HG02840 (cell line): Measurements from ENCODE around the gene PARL.
"Not testable (repeated sequence)": the region's sequence is repeated elsewhere in the genome, so short reads cannot be mapped to it uniquely, and the experiment has no call there.

Experiments used
- ATAC-seq: cut with Tn5 transposase; IDR thresholded peaks from one replicate; pipeline ENCODE4 v1.9.1; 2021; ENCODE audit warnings: mild to moderate bottlenecking, moderate library complexity, moderate number of reproducible peaks; ENCODE audit not compliant: unreplicated experiment, low FRiP score

Gene PARL

DNA sequence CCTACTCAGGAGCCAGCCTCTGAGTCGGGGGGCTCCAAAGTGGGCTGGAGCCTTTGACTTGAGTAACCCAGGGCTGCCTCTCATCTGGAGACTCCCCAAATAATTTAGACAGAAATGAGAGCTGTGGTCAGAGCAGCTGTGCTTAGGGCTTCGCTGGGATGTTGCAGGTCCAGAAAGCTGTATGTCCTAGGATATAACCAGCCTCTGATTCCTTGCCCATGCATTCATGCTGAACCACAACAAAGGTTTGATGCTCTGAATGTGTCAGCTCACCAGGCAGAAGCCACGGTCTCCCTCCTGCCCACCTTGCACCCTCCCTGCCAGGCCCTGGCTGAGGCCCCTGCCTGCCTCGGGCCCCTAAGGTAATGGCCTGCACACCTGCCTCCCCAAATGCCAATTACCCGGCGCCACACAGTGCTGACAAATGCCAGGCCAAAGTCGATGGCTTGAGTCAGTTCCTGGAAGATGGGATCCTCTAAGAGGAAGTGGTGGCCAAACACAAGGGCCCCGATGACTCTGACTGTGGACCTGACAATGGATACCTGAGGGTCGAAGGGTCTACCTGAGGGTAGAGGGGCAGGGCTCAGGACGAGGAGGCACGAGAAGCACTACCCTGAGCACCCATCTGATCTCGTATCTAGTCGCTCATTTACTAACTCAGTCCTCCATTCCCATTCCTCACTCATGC, 21.7 kb upstream of the PARL start:
- ATAC-seq: no peak

DNA sequence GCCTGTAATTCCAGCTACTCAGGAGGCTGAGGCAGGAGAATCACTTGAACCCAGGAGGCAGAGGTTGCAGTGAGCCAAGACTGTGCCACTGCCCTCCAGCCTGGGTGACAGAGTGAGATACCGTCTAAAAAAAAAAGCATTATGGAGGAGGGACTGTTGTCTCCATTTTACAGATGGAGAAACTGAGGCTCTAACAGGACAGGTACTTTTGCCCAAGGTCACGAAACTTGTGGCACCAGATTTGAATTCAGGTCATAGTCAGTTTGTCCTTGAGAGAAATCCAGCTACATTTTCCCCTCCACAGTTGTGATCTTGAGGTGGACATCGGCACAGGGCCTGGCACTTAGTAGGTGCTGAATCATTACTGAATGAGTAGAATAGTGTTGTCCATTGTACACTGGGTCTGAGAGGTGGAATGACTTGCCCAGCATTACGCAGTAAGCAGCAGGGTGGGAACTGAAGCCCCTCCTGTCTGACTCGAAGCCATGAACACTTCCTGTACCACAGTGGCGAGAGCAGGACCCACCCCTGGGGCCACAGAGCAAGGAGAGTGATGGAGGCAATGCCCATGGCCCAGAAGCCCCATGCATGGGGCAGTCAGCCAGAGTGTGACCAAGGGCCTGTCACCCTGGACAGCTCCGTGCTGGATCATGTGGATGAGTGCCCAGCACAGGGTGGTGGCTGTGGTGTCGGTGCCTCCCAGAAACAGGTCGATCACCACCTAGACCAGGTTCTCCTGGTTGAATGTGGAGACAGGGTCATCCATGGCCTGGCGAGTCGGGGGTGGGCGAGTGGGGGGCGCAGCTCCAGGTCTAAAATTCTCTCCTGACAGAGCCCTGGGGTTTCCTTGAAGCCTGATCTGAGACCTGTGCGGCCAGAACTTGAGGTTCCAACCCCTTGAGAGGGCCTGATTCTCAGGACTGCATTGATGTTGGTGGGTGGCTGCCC, 20.4 kb upstream of the PARL start:
- ATAC-seq: no peak

DNA sequence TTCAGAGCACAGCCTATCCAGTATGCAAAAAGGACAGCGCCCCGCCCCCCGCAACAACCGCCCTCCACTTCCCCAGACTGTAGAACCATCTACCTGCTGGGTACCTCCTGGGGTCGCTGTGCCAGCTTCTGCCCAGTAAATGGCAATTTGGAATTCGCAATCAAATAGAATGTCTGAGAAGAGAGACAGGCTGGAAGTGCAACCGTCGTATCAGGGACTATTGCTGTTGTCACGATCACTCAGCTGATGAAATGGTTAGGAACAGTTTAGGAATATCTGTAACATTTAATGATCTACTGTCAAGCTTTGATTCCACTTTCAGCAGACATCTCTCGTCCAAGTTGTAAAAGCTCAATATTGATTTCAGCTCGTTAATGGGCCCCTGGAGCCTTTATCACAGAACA, 13.3 kb upstream of the PARL start:
- ATAC-seq: no peak

GRCh38 chr3:183897606-183898005, 12.9 kb upstream of the PARL start:
- ATAC-seq: no peak

DNA sequence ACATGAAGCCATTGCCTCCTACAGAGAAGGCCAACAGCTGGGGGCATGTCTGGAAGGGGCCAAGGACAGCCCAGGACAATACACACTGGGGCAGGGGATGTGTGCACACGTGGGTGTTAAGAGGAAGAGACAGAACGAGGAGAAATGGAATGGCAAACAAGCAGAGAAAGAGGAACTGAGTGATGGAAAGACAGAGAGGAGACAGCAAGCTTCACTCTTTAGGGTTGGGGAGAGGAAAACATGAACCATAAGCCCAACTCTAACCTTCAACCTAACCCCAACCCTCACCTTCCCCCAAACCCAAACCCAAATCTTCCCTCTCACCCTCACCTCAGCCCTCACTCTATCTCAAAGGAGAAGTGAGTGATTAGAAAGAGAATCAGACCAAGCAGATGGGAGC, 11.9 kb upstream of the PARL start:
- ATAC-seq: no peak

DNA sequence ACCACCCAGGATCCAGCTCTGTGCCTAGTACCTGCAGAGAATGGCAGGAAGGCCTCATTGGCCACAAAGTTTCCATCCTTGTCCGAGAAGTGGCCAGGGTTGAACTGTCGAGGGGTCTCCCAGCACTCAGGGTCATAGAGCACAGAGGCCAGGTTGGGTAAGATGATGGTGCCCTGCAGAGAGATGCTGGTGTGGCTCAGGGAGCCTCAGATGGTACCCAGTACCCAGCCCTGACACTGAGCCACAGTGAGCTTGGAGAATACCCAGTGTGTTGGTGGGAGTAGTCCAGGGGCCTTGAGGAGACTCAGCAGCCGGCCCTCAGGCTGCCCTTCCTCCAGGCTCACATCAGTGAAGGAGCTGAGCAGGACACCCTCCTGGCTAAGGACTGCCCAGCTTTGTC, 11.5 kb upstream of the PARL start:
- no peak for ATAC-seq

DNA sequence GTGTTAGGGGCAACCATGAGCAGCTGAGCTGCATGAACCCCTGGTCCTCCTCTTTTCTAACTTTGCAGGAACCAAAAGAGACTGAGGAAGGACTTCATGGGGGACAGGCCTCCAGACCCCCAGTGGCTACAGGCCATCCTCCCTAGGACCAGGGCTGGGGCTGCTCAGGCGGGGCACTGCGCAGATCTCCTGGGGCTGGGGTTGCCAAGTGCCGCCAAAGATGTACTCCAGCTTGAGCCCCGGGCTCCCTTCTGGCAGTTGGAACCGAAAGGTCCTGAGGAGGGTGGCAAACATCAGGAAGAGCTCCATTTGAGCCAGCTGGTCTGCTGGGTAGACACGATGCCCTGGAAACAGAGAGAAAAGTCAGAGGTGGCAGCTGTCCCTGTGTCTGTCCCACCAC, 11.1 kb upstream of the PARL start:
- ATAC-seq: no peak

- ATAC-seq: no peak
Observed at GRCh38 chr3:183895296-183895695, 10.6 kb upstream of the PARL start.

- ATAC-seq: no peak
Observed at GRCh38 chr3:183892610-183893214, 8.0 kb upstream of the PARL start.

- ATAC-seq: no peak
Observed at GRCh38 chr3:183885766-183886165, 1.1 kb upstream of the PARL start.

GRCh38 chr3:183884097-183884426, 618 bp downstream of the PARL start:
- ATAC-seq: no peak

- ATAC-seq: no peak
Observed at GRCh38 chr3:183883291-183884096, 1.2 kb downstream of the PARL start.

DNA sequence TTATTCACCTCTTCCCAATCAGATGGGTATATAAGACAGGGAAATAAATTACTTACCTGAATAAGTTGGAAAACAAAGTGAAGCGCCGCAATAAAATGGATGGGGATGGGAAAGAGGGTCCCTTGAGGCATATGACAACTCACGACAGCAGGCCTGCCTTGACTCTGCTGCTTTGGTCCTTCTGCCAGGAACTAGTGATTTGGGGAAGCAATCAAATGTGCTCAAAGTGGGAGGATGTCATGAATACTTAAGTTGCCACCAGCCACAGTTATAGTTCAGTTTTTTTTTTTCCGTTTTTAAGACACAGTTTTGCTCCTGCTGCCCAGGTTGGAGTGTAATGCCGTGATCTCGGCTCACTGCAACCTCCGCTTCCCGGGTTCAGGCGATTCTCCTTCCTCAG, 4.6 kb downstream of the PARL start:
- ATAC-seq: no peak

- no peak for ATAC-seq
Observed at GRCh38 chr3:183879243-183879642, 5.4 kb downstream of the PARL start.

GRCh38 chr3:183878071-183878470, 6.6 kb downstream of the PARL start:
- no peak for ATAC-seq

DNA sequence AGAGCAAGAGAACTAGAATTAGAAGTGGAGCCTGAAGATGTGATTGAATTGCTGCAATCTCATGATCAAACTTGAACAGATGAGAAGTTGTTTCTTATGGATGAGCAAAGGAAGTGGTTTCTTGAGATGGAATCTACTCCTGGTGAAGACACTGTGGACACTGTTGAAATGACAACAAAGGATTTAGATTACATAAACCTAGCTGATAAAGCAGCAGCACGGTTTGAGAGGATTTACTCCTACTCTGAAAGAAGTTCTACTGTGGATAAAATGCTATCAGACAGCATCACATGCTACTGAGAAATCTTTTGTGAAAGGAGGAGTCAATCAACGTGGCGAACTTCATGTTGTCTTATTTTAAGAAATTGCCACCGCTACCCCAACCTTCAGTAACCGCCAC, 7.5 kb downstream of the PARL start:
- ATAC-seq: not testable (repeated sequence)

DNA sequence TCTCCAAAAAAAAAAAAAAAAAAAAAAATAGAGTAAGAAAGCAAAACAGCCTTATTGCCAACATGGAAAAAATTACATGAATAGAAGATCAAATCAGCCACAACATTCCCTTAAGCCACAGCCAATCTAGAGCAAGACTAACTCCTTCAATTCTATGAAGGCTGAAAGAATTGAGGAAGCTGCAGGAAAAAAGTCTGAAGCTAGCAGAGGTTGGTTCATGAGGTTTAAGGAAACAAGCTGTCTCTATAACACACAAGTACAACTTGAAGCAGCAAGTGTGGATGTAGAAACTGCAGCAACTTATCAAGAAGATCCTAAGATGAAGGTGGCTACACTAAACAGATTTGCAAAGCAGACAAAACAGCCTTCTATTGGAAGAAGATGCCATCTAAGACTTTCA, 9.3 kb downstream of the PARL start:
- no peak for ATAC-seq

- ATAC-seq: no peak
Observed at GRCh38 chr3:183873914-183874313, 10.8 kb downstream of the PARL start.

- no peak for ATAC-seq
Observed at GRCh38 chr3:183871541-183871940, 13.1 kb downstream of the PARL start.

DNA sequence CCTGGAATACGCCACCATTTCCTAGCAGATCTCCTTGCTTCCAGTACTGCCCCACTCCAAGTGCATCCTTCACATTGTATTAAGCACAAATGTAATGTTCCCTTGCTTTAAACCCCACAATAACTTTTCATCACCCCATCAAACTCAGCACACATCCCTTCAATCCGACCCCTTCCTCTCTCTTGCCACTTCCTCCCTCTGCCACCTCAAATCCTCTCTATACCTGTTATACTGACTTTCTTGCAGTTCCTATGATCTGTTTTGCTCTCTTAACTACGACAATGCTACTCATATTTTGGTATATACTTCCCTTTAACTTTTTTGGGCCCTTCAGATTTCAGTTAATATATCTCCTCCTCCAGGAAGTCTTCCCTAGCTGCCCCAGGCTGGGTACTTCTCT, 14.1 kb downstream of the PARL start:
- no peak for ATAC-seq

DNA sequence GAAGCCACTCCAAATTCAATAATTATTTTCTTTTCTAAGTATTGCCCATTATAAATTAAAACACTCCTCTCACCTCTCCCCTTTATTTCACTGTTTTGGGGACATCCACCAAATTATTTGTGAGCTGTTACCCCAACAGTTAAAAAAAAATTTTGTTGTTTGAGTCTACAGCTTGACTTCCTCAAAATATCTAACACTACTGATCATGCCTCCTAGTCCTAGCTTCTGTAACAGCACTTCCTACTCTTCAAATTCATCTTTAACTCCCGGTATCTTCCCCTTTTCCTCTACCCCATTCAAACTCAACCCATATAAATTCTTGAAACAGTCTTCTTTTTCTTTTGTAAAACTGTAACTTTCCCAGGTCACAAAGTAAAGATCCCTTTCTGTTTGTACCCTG, 15.9 kb downstream of the PARL start:
- ATAC-seq: no peak
